SK-N-SH treated with all-trans-retinoic acid at 6 μM for 48 hours (cell line): ENCODE results near the gene NEUROG1.

Source experiments
- ATAC-seq: fragments of 200-7000 bp; cut with Tn5 transposase; 3 replicates; pipeline ENCODE4 v1.9.1; 2020; ENCODE audit warnings: mild to moderate bottlenecking, moderate library complexity
- ARNTL ChIP-seq: fragments of 450-650 bp; formaldehyde crosslinking; IDR thresholded peaks from 2 replicates; pipeline ENCODE4 v1.5.0; 2020; ENCODE audit warnings: low read depth, mild to moderate bottlenecking, moderate library complexity, borderline replicate concordance
- CSDC2 ChIP-seq: fragments of 250-450 bp; sonication (Bioruptor Pico); IDR thresholded peaks from 2 replicates; pipeline ENCODE4 v1.5.0; 2020; ENCODE audit warnings: mild to moderate bottlenecking, moderate library complexity
- ESRRG ChIP-seq: fragments of 250-450 bp; sonication (Bioruptor Pico); IDR thresholded peaks from 2 replicates; pipeline ENCODE4 v1.6.1; 2021; ENCODE audit warnings: mild to moderate bottlenecking
- GLIS3 ChIP-seq: fragments of 250-450 bp; sonication (Bioruptor Pico); IDR thresholded peaks from 2 replicates; pipeline ENCODE4 v1.5.0; 2020; ENCODE audit warnings: mild to moderate bottlenecking, moderate library complexity
- ISL1 ChIP-seq: fragments of 250-450 bp; sonication (Bioruptor Pico); IDR thresholded peaks from 2 replicates; pipeline ENCODE4 v2.1.2; 2022; ENCODE audit warnings: mild to moderate bottlenecking, moderate library complexity
- OSR1 ChIP-seq: fragments of 250-450 bp; sonication (Bioruptor Pico); IDR thresholded peaks from 2 replicates; pipeline ENCODE4 v1.8.0; 2022; ENCODE audit warnings: moderate library complexity, mild to moderate bottlenecking, inconsistent platforms
- PPARA ChIP-seq: fragments of 250-450 bp; sonication (Bioruptor Pico); IDR thresholded peaks from 2 replicates; pipeline ENCODE4 v1.5.0; 2020; ENCODE audit warnings: mild to moderate bottlenecking, borderline replicate concordance
- SNAI2 ChIP-seq: fragments of 250-450 bp; sonication (Bioruptor Pico); IDR thresholded peaks from 2 replicates; pipeline ENCODE4 v1.5.0; 2020; ENCODE audit warnings: mild to moderate bottlenecking, moderate library complexity
- TOX ChIP-seq: fragments of 250-450 bp; sonication (Bioruptor Pico); IDR thresholded peaks from 2 replicates; pipeline ENCODE4 v1.8.0; 2021; ENCODE audit warnings: mild to moderate bottlenecking, moderate library complexity, borderline replicate concordance
- ZC3H10 ChIP-seq: fragments of 250-450 bp; sonication (Bioruptor Pico); IDR thresholded peaks from 2 replicates; pipeline ENCODE4 v1.5.1; 2021; ENCODE audit warnings: mild to moderate bottlenecking, moderate library complexity
- ZFP3 ChIP-seq: fragments of 250-450 bp; sonication (Bioruptor Pico); IDR thresholded peaks from 2 replicates; pipeline ENCODE4 v1.5.0; 2020; ENCODE audit warnings: mild to moderate bottlenecking, moderate library complexity
- ZNF565 ChIP-seq: fragments of 450-650 bp; formaldehyde crosslinking; conservative IDR thresholded peaks from 2 replicates; pipeline ENCODE4 v1.5.0; 2020; ENCODE audit warnings: low read depth, mild to moderate bottlenecking, moderate library complexity
- ZNF8 ChIP-seq: fragments of 450-650 bp; formaldehyde crosslinking; IDR thresholded peaks from 2 replicates; pipeline ENCODE4 v1.5.0; 2020; ENCODE audit warnings: mild to moderate bottlenecking, moderate library complexity
- TF ChIP-seq, protein P1 (sequence below): fragments of 250-450 bp; sonication (Bioruptor Pico); IDR thresholded peaks from 2 replicates; pipeline ENCODE4 v1.5.0; 2020; ENCODE audit warnings: mild to moderate bottlenecking, moderate library complexity
- TF ChIP-seq, protein P2 (sequence below): fragments of 250-450 bp; sonication (Bioruptor Pico); IDR thresholded peaks from 2 replicates; pipeline ENCODE4 v1.5.1; 2021; ENCODE audit warnings: mild to moderate bottlenecking, moderate library complexity
- TF ChIP-seq, protein P3 (sequence below): fragments of 250-450 bp; sonication (Bioruptor Pico); IDR thresholded peaks from 2 replicates; pipeline ENCODE4 v1.8.0; 2021; ENCODE audit warnings: low read depth, mild to moderate bottlenecking, moderate library complexity, borderline replicate concordance
- TF ChIP-seq, protein P4 (sequence below): fragments of 250-450 bp; sonication (Bioruptor Pico); IDR thresholded peaks from 2 replicates; pipeline ENCODE4 v1.5.1; 2020; ENCODE audit warnings: low read depth, mild to moderate bottlenecking, moderate library complexity
- TF ChIP-seq, protein P5 (sequence below): fragments of 250-450 bp; sonication (Bioruptor Pico); IDR thresholded peaks from 2 replicates; pipeline ENCODE4 v1.8.0; 2020; ENCODE audit warnings: mild to moderate bottlenecking, moderate library complexity, borderline replicate concordance

NEUROG1 gene

DNA sequence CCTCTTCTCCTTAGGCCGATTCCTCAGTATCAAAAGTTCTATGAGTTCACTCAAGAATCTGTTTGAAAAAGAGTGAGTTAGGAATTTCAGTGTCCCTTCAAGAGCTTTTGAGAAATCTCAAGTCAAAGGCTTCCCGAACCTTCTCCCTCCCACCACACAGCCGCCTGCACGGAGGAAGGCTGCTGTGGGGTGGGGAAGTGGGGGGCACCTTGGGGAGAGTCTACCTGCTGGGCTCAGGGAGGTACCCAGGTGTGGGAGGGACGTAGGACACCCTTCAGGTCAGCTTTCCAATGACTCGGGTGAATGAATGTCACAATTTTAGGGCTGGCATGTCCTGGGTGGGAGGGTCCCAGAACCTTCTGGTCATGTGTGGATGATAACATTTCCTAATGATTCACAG is 25.5 kb upstream of the NEUROG1 start:
- TF ChIP-seq GLIS3, result no peak
- no peak for TF ChIP-seq ZC3H10 (CRISPR knock-in tag)
- TF ChIP-seq, protein P1, sequence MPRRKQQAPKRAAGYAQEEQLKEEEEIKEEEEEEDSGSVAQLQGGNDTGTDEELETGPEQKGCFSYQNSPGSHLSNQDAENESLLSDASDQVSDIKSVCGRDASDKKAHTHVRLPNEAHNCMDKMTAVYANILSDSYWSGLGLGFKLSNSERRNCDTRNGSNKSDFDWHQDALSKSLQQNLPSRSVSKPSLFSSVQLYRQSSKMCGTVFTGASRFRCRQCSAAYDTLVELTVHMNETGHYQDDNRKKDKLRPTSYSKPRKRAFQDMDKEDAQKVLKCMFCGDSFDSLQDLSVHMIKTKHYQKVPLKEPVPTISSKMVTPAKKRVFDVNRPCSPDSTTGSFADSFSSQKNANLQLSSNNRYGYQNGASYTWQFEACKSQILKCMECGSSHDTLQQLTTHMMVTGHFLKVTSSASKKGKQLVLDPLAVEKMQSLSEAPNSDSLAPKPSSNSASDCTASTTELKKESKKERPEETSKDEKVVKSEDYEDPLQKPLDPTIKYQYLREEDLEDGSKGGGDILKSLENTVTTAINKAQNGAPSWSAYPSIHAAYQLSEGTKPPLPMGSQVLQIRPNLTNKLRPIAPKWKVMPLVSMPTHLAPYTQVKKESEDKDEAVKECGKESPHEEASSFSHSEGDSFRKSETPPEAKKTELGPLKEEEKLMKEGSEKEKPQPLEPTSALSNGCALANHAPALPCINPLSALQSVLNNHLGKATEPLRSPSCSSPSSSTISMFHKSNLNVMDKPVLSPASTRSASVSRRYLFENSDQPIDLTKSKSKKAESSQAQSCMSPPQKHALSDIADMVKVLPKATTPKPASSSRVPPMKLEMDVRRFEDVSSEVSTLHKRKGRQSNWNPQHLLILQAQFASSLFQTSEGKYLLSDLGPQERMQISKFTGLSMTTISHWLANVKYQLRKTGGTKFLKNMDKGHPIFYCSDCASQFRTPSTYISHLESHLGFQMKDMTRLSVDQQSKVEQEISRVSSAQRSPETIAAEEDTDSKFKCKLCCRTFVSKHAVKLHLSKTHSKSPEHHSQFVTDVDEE (CRISPR knock-in tag), result no peak
- TF ChIP-seq, protein P2, sequence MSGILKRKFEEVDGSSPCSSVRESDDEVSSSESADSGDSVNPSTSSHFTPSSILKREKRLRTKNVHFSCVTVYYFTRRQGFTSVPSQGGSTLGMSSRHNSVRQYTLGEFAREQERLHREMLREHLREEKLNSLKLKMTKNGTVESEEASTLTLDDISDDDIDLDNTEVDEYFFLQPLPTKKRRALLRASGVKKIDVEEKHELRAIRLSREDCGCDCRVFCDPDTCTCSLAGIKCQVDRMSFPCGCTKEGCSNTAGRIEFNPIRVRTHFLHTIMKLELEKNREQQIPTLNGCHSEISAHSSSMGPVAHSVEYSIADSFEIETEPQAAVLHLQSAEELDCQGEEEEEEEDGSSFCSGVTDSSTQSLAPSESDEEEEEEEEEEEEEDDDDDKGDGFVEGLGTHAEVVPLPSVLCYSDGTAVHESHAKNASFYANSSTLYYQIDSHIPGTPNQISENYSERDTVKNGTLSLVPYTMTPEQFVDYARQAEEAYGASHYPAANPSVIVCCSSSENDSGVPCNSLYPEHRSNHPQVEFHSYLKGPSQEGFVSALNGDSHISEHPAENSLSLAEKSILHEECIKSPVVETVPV (CRISPR knock-in tag), result no peak
- TF ChIP-seq OSR1, result no peak
- no peak for TF ChIP-seq ZNF8 (CRISPR knock-in tag)
- no peak for TF ChIP-seq CSDC2
- TF ChIP-seq SNAI2 (CRISPR knock-in tag), result no peak
- ATAC-seq, result no peak

DNA sequence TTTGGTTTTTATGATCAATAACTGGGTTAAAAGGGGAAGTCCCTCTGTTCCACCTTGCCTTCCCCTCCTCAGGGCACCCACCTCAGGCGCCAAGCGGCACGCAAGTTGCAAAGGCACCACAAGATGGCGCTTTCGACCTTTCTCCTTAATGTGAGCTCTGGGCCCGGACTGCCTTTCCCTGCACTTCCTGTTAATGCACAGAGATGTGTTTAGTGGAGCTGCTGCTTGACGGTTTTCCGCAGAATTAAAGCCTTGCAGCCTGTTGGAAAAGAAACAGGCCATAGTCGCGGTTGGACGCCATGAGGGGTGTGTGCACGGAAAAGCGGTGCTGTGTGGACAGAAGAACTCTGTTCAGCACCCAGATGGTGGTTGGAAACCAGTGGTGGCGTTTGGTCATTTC is 25.1 kb upstream of the NEUROG1 start:
- TF ChIP-seq, protein P1 (CRISPR knock-in tag), result no peak
- TF ChIP-seq ZNF8 (CRISPR knock-in tag) (no peak), ISL1 (CRISPR knock-in tag) (no peak), ZNF565 (CRISPR knock-in tag) (no peak), GLIS3 (no peak), TOX (CRISPR knock-in tag) (no peak), ZFP3 (no peak), PPARA (CRISPR knock-in tag) (no peak), CSDC2 (no peak), ESRRG (CRISPR knock-in tag) (no peak), OSR1 (no peak)
- TF ChIP-seq, protein P3, sequence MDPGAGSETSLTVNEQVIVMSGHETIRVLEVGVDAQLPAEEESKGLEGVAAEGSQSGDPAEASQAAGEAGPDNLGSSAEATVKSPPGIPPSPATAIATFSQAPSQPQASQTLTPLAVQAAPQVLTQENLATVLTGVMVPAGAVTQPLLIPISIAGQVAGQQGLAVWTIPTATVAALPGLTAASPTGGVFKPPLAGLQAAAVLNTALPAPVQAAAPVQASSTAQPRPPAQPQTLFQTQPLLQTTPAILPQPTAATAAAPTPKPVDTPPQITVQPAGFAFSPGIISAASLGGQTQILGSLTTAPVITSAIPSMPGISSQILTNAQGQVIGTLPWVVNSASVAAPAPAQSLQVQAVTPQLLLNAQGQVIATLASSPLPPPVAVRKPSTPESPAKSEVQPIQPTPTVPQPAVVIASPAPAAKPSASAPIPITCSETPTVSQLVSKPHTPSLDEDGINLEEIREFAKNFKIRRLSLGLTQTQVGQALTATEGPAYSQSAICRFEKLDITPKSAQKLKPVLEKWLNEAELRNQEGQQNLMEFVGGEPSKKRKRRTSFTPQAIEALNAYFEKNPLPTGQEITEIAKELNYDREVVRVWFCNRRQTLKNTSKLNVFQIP (CRISPR knock-in tag), result no peak
- TF ChIP-seq, protein P4, sequence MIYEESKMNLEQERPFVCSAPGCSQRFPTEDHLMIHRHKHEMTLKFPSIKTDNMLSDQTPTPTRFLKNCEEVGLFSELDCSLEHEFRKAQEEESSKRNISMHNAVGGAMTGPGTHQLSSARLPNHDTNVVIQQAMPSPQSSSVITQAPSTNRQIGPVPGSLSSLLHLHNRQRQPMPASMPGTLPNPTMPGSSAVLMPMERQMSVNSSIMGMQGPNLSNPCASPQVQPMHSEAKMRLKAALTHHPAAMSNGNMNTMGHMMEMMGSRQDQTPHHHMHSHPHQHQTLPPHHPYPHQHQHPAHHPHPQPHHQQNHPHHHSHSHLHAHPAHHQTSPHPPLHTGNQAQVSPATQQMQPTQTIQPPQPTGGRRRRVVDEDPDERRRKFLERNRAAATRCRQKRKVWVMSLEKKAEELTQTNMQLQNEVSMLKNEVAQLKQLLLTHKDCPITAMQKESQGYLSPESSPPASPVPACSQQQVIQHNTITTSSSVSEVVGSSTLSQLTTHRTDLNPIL (CRISPR knock-in tag), result no peak
- peak; percentile 99 for ATAC-seq

DNA sequence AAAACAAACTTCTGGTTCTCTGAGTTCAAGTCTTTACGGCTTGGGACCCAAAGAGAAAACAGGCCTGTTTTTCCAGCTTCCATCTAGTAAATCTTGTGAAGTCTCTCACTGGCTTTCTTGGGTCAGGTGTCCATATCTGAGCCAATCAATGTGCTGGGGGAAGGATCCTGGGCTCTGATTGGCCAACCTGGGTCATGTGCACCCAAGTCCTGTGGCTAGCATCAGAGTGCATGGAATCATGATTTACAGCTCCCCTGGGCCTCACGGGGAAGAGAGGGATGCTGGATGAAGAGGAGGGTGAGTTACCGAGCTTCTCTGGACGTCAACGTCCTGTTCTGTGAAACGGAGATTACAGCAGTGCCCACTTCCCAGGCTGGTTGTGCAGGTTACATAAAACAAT is 23.6 kb upstream of the NEUROG1 start:
- ATAC-seq, result peak; percentile 45; the same call in 2 of the 3 replicates
- TF ChIP-seq, protein P5, sequence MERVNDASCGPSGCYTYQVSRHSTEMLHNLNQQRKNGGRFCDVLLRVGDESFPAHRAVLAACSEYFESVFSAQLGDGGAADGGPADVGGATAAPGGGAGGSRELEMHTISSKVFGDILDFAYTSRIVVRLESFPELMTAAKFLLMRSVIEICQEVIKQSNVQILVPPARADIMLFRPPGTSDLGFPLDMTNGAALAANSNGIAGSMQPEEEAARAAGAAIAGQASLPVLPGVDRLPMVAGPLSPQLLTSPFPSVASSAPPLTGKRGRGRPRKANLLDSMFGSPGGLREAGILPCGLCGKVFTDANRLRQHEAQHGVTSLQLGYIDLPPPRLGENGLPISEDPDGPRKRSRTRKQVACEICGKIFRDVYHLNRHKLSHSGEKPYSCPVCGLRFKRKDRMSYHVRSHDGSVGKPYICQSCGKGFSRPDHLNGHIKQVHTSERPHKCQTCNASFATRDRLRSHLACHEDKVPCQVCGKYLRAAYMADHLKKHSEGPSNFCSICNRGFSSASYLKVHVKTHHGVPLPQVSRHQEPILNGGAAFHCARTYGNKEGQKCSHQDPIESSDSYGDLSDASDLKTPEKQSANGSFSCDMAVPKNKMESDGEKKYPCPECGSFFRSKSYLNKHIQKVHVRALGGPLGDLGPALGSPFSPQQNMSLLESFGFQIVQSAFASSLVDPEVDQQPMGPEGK (CRISPR knock-in tag), result no peak
- TF ChIP-seq, protein P3 (CRISPR knock-in tag), result no peak
- TF ChIP-seq ARNTL (no peak), TOX (CRISPR knock-in tag) (no peak), ESRRG (CRISPR knock-in tag) (no peak)
